KOPT-K1 (cell line): Measurements from ENCODE around the gene SPRY1.

Experiments used
- H3K27ac ChIP-seq: fragments of 200-600 bp; sonication (generic); 2 replicates; pipeline ENCODE4 v1.5.1; 2016; ENCODE audit warnings: antibody characterized with exemption, mild to moderate bottlenecking, low read depth, low read length; ENCODE audit not compliant: poor library complexity, severe bottlenecking
- H3K36me3 ChIP-seq: fragments of 200-600 bp; sonication (generic); 2 replicates; pipeline ENCODE4 v1.5.1; 2017; ENCODE audit warnings: antibody characterized with exemption, mild to moderate bottlenecking, low read length, moderate library complexity; ENCODE audit not compliant: insufficient read depth
- H3K9me3 ChIP-seq: fragments of 200-600 bp; sonication (generic); 2 replicates; pipeline ENCODE4 v1.5.1; 2017; ENCODE audit warnings: antibody characterized with exemption, low read length, mild to moderate bottlenecking; ENCODE audit not compliant: insufficient read depth, poor library complexity, severe bottlenecking

Gene SPRY1

DNA sequence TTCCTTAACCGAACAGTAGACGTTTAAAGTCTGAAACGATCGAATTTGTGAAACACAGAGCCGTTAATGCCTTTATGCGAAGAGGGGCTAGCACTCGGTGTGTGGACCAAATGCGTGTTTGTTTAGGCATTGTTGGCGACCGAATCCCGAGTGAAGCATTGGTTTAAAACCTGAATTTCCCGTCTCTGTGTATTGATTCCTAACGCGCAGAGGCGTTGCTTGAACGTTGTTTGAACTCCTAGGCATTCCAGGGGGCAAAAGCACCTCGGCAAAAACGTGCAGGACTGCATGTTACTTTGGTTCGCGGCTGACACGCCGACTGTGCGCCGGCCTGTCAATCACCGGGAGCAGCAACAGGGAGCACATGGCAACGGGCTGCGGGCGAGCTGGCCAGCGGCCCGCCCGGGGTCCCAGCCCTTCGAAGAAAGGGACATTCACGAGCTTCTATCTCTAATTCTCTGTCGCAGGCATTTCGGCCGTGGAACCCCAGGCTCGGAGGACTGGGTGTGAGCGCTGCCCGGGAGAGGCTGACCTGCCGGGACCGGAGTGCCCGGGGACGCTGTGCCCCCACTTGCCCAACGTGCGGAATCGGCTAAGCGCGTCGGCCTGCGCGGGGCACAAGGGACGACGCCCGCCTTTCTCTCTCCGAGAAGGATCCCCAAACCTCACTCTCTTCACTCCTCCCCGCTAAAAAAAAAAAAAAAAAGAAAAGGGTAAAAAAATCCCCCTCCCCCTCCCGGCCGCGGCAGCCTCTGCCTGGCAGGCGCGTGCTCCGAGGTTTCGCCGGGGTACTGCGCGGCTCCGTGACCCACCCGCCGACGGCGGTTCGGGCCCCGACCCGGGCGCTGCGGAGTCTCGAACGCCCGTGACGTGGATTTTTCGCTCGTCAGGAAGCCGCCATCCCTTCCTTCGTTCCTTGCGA is 810 bp downstream of the SPRY1 start:
- H3K9me3 ChIP-seq, result no peaks in the 10 kb centered on the region
- peaks cover 16% of the 10 kb centered on the region for H3K36me3 ChIP-seq
- peak overlapping the region; percentile 71 for H3K27ac ChIP-seq

- no peaks in the 10 kb centered on the region for H3K9me3 ChIP-seq
- peaks cover 24% of the 10 kb centered on the region for H3K36me3 ChIP-seq
- H3K27ac ChIP-seq, result peak overlapping the region; percentile 71
Observed at GRCh38 chr4:123398066-123398852, 1.7 kb downstream of the SPRY1 start.

- H3K9me3 ChIP-seq, result no peaks in the 10 kb centered on the region
- peaks cover 32% of the 10 kb centered on the region for H3K36me3 ChIP-seq
- H3K27ac ChIP-seq, result peak overlapping the region; percentile 71
Observed at GRCh38 chr4:123398853-123399626, 2.4 kb downstream of the SPRY1 start.

DNA sequence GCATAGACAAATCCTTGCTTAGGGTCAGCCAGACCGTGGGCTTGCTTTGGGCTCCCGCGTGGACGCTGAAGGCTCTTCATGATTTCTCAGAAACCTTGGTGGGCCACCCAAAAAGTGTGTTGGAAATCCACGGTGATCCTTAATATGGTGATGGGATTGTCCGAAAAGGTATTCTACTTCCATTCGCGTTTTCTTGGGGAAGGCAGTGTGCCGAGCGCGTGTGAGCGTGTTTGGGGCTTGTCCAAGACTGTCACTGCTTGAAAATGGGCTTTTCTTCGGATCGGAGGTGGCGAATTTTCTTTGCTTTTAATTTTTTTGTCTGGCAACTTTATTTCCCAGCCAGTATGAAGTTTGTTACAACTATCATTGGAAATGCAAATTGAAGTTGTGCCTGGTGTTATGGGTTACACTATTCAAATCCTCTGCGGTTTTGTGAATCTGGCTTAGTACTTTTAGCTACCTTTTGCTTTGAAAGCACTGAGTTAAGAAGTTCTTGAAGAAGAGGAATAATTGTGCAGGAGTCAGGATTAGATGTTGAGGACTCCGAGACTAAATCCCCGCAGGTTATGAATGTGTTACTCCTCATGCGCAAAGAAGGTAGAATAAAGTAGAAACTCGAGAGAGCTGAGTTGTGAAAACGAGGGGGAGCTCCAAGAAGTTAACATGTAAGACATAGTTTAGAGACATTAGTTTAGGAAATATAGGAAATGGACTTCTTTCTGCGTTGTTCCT is 3.2 kb downstream of the SPRY1 start:
- peak overlapping the region; percentile 71 for H3K27ac ChIP-seq
- peaks cover 39% of the 10 kb centered on the region for H3K36me3 ChIP-seq

DNA sequence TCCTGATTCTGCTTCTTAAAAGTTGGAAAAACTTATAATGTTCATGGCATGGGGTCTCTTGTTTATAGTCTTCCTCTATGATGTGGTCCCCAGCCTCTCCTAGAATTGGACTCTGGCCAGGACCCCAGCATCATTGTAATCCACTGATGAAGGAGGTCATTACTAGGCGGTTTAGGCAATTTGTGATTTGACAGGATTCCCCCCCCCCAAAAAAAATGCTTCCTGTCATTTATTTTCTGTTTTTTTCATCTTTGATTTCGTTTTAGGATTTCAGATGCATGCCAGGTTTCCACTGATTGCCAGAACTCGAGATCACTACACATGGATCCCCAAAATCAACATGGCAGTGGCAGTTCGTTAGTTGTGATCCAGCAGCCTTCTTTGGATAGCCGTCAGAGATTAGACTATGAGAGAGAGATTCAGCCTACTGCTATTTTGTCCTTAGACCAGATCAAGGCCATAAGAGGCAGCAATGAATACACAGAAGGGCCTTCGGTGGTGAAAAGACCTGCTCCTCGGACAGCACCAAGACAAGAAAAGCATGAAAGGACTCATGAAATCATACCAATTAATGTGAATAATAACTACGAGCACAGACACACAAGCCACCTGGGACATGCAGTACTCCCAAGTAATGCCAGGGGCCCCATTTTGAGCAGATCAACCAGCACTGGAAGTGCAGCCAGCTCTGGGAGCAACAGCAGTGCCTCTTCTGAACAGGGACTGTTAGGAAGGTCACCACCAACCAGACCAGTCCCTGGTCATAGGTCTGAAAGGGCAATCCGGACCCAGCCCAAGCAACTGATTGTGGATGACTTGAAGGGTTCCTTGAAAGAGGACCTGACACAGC is 4.9 kb downstream of the SPRY1 start:
- H3K27ac ChIP-seq, result no peak overlapping the region
- H3K9me3 ChIP-seq, result no peaks in the 10 kb centered on the region
- H3K36me3 ChIP-seq, result peaks cover 47% of the 10 kb centered on the region

More for the DNA sequence above, 3.2 kb downstream of the SPRY1 start:
- H3K9me3 ChIP-seq, result no peaks in the 10 kb centered on the region

GRCh38 chr4:123402121-123402465 is 5.5 kb downstream of the SPRY1 start:
- H3K9me3 ChIP-seq, result no peaks in the 10 kb centered on the region
- peaks cover 47% of the 10 kb centered on the region for H3K36me3 ChIP-seq
- no peak overlapping the region for H3K27ac ChIP-seq

DNA sequence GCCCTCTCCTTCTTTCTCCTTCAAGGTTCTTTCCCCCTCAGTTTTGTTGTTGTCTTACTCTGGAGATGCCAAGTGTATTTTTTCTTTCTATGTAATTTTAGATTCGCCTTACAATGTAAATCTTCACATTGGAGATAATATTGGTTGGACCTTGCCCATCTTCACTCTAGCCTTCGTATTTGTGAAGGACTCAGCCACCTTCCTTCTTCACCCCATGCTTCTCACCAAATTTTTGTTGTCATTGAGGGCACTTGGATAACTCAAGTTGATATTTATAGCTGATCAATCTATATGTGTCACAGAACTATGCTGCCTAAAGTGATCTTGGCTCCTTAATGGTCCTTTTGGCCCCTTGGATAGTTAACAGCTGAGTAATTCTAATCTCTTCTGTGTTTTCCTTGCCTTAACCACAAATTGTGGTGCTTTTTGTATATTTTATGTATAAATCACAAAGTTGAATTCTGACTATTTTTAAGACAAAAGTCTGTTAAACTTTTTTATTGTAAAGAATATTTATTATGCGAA is 6.5 kb downstream of the SPRY1 start:
- H3K27ac ChIP-seq, result no peak overlapping the region
- H3K9me3 ChIP-seq, result no peaks in the 10 kb centered on the region
- peaks cover 47% of the 10 kb centered on the region for H3K36me3 ChIP-seq

DNA sequence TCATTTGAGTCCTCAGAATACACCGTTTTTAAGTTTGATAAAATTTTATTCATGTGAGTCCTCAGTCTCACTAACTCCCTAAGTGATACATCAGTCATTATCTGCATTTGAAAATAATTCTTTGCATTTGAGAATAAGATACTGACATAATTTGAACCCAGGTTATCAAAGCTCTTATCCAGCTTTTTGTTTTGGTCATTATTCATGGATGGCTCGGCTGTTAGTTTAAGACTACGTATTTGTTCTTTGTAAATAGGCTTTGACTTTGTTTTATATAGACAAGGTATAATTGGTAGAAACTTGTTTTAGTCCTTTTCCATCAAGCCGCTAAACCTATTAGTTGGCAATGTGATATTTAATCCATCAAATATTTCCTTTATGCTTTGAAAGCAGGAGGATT is 7.9 kb downstream of the SPRY1 start:
- H3K27ac ChIP-seq, result no peak overlapping the region
- peaks cover 47% of the 10 kb centered on the region for H3K36me3 ChIP-seq
- no peaks in the 10 kb centered on the region for H3K9me3 ChIP-seq

DNA sequence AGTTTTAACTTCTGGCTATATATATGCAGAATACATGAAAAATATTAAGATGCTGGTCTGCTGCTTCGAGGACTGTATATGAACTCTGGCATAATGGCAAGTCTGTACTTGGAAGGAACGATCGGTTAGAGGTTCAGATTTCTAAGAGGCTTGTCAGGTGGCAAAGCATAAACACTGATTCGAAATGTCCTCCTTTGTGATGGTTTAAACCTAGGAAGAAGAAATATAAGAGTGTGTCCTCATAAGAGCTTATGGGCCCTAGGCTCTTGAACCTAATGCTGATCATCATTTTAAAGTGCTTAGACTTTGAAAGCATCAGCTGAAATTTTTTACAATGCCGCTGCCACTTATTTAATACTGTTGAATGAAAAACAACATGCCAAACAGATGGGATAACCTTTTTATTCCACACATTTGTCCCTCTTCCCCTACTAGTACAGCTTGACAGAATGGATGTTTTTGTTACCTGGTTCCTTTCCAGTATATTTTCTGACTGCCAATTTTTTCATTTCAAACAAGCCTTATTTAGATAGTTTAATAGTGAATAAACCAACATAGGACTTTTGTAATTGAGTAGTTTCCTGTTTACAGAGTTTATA is 8.8 kb downstream of the SPRY1 start:
- H3K27ac ChIP-seq, result no peak overlapping the region
- peaks cover 47% of the 10 kb centered on the region for H3K36me3 ChIP-seq
- no peaks in the 10 kb centered on the region for H3K9me3 ChIP-seq

DNA sequence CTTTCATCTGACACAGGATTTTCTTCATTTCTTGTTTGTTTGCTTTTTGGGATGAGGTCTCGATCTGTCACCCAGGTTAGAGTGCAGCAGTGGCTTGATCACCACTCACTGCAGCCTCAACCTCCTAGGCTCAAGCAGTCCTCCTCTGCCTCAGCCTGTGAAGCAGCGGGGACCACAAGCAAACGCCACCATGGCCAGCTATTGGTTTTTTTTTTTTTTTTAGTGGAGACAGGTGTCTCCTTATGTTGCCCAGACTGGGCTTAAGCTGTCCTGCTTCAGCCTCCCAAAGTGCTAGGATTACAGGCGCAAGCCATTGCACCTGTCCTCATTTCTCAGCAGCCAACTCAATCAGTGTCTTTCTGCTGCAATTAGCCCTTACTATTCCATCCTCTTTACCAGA is 10.3 kb downstream of the SPRY1 start:
- H3K36me3 ChIP-seq, result peaks cover 37% of the 10 kb centered on the region
- no peaks in the 10 kb centered on the region for H3K9me3 ChIP-seq
- no peak overlapping the region for H3K27ac ChIP-seq

DNA sequence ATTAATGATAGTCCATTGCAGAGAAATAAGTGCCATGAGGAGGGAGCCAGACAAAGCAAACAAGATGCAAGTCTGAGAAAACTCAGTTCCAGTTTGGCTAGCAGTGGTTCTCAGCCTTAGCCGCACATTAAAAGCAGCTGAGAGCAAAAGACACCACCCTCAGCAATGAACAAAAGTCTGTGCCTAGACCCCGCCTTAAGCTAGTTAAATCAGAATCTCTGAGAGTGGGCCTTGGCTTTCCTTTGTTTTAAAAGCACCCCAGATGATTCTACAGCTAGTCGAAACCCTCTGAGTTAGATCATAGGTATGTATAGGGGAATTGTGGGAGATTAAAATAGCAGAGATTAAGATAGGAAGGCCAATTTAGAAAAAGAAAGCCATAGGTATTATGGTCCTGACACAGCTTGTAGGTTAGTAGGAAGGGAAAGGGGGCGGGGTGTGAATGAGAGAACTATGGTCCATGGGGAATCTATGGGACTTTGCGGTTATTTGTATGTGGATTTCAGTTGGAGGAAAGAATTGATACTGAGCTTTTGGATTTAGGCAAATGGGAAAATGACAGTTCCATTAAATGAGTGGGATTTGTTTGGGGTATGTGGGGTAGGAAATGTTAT is 12.0 kb downstream of the SPRY1 start:
- Histone ChIP-seq H3K9me3 (no peaks in the 10 kb centered on the region), H3K36me3 (peaks cover 20% of the 10 kb centered on the region), H3K27ac (no peak overlapping the region)

GRCh38 chr4:123409334-123409733 is 12.7 kb downstream of the SPRY1 start:
- Histone ChIP-seq H3K27ac (peak overlapping the region; percentile 7), H3K36me3 (peaks cover 12% of the 10 kb centered on the region), H3K9me3 (no peaks in the 10 kb centered on the region)

- no peaks in the 10 kb centered on the region for H3K36me3 ChIP-seq
- H3K9me3 ChIP-seq, result no peaks in the 10 kb centered on the region
- H3K27ac ChIP-seq, result peak overlapping the region; percentile 75
Observed at GRCh38 chr4:123411514-123411913, 14.9 kb downstream of the SPRY1 start.
